ENCODE results near the gene NMUR1.

Gene NMUR1

DNA sequence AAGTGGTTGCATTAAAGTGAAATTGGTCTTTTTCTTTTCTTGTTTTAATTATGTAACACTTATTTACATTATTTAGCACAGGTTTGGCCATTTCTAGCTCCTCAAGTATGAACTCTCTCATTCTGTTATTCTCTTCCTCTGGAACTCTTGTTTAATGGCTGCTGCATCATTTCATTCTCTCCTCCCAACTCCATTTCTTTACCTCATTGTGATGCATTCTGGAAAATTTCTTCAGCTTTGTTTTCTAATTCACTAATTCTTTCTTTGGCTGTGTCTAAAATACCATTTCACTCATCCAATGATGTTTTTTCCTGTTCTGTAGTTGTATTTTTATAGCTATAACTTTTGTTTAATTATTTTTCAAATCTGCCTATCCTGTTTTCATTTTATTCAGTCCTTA, 22.5 kb upstream of the NMUR1 start:
- no peak for DNase-seq (ENCODE audit: low read depth)

DNA sequence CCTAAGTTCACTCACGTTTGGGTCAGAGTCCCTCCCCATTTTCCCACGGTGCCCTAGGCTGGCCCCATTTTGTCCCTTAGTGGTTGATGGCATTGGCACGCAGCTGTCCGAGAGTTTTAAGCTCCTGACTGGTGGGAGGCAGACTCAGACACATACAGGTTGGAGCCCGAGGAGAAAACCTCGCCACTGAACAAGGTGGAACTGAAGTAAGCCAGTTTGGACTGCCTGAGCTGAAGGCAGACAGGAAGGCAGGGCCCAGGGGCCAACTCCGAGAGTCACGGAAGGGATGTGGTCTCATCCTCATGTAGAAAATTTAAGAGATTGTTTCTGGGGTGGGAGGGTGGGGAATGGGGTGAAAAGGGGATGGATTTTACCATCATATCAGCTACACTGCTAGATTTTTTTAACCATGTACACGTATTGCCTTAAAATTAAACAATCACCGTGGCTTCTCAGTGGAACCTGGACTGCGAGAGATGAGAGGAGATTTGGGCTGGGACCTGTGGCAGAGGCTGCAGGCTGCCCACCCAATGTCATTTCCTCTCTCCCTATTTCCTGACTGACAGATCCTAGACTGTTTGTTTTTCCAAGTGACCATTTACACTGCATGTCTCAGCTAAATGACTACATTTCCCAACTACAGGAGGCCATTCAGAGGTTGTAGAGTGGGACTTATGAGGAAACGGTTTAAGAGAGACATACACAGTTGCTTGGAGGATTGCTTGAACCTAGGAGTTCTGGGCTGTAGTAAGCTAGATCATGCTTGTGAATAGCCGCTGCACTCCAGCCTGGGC, 19.4 kb upstream of the NMUR1 start:
- no peak for DNase-seq (ENCODE audit: low read depth)

DNA sequence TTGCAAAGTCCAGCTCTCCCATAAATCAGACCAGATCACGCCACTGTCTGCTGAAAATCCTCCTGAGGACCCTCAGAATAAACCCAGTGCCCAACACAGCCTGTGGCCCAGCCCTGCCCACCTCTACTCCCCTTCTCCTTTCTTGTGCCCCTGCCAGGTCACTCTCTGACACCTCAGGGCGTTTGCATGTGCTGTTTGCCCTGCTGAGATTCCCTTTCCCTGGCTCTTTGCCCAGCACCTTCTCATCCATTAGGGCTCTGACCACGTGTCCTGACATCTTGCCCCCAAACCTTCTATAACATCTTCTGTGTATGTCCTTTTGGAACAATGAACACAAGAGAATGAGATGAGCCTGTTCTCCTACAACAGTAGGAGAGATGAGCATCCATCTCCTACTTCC, 18.5 kb upstream of the NMUR1 start:
- DNase-seq (ENCODE audit: low read depth): no peak

DNA sequence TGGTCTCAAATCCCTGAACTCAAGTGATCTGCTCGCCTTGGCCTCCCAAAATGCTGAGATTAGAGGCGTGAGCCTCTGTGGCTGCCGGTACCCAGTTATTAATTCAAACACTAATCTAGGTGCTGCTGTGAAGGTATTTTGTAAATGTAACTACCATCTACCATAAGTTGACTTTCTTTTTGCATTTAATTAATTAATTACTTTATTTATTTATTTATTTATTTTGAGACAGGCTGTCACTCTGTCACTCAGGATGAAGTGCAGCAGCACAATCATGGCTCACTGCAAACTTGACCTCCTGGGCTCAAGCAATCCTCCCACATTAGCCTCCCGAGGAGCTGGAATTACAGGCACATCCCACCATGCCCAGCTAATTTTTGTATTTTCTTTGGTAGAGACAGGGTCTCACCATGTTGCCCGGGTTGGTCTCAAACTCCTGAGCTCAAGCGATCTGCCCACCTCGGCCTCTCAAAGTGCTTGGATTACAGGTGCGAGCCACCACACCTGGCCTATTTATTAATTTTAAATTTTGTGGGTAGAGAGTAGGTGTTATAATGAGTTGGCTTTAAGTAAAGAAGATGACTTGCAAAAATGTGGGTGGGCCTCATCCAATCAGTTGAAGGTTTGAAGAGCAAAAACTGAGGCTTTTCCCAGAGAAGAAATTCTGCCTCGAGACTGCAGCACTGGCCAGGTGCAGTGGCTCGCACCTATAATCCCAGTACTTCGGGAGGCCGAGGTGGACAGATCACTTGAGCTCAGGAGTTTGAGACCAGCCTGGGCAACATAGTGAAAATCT, 17.3 kb upstream of the NMUR1 start:
- DNase-seq (ENCODE audit: low read depth): no peak

DNA sequence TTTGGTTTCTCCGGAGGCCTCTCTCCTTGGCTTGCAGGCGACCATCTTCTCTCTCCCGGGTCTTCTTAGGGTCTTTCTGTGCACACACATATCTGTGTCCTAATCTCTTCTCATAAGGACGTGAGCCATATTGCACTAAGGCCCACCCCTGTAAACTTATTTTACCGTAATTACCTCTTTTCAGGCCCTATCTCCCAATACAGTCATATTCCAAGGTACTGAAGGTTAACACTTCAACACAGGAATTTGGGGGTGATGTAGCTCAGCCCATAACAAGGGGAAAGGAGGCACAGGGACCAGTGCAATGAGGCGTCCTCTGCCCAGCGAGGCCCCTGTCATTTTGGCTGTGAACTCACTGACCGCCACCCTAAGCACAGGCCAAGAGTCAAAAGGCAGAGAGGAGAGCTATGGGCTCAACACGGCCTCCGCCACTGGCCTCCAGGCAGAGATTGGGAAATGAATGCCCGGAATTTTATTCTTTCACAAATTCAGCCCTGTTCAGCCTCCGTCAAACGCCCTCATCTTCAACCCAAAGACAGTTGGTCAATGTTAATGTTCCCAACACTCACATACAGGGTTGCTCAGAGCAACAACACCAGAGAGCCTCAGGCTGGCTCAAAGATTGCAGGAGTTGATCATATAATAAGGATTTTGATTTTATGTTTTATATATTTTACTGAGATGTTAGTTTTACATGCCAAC, 15.9 kb upstream of the NMUR1 start:
- no peak for DNase-seq (ENCODE audit: low read depth)

DNA sequence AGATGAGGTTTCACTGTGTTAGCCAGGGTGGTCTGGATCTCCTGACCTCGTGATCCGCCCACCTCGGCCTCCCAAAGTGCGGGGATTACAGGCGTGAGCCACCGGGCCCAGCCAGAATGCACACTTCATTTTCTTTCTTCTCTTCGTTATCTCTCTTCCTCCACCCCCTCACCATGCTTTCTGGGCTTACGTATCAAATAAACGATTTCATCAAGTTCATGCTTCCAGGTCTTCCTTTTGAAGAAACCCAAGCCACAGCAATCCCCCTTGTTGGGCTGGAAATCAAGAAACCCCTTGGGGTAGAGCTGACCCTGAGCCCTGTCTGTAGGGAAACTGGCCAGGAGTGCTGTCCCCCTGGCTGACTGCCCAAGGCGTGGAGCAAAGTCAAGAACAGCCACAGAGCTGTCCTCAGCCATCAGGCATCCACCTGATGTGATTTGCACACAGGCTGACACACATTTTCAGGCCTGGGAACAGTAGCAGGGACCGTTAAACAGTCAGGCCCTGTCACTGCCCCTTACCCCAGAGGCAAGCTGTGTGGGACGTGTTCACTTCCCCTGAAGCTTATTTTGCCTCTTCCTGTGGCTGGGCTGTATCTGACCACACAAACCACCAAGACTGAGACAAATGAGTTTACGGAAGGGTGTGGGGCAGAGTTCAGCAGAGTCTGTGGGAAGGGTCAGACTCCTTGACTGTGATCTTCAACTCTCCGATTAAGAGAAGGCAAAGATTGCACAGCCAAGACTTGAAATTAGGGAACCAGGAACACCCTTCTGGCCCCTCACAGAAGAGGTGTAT, 15.1 kb upstream of the NMUR1 start:
- DNase-seq (ENCODE audit: low read depth): no peak

DNA sequence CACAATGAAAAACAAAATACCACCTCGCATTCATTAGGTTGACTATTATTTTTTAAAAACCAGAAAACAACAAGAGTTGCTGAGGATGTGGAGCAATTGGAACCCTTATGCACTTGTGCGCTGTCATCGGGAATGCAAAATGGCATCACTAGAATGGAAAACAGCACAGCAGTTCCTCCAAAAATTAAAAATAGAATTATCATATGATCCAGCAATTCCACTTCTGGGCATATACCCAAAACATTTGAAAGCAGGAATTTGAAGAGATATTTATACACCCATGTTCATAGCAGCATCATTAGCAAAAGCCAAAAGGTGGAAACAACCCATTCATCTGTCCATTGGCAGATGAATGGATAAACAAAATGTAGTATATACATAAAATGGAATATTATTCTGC, 11.9 kb upstream of the NMUR1 start:
- no peak for DNase-seq (ENCODE audit: low read depth)

DNA sequence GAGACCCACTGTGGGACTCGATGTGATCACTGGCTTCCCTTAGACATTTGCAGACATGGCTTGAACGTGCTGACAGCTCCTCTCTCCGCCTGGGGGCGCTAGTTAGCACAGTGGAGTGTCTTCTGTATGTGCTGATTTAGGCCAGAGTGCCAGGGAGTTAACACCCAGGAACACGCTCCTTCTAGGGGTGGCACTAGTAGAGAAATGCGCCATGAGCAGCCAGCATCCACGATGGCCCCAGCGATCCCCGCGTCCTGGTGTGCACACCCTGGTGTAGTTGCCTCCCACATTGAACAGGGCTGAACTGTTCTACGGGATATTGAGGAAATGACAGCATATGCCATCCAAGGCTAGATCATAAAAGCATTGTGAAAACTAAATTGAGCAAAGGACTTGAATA, 11.4 kb upstream of the NMUR1 start:
- DNase-seq (ENCODE audit: low read depth): no peak

DNA sequence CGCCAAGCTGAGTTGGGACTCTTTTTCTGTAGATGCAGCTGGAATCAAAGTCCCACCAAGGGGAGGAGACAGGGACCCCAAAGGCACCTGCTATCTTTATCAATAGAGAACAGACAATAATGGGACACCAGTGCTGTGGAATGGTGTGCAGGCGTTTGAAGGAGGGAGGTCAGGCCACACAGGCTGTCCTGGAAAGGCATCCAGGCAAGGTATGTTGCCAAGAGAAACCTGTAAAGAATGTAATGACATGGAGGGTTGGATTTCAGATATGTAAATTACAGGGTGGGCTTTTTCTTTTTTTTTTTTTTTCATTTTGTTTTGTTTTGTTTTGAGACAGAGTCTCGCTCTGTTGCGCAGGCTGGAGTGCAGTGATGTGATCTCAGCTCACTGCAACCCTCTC, 9.7 kb upstream of the NMUR1 start:
- no peak for DNase-seq (ENCODE audit: low read depth)

DNA sequence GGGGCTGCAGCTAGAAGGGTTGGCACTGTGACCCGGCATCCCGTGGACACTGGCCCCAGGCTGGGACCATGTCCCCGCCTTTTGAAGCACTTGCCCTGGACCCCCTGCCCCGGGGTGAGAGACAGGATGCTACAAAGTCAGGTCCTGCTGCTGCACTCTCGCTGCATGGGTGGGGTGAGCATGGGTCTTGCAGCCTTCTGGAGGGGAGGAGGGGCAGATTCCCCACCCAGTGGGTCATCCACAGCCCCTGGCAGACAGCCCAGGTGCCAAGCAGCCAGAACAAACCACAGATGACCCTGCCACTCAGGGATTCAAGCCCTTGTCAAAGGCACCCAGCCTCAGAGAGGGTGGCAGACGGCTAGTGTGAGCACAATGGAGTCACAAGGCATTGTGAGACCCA, 5.7 kb upstream of the NMUR1 start:
- no peak for DNase-seq (ENCODE audit: low read depth)

DNA sequence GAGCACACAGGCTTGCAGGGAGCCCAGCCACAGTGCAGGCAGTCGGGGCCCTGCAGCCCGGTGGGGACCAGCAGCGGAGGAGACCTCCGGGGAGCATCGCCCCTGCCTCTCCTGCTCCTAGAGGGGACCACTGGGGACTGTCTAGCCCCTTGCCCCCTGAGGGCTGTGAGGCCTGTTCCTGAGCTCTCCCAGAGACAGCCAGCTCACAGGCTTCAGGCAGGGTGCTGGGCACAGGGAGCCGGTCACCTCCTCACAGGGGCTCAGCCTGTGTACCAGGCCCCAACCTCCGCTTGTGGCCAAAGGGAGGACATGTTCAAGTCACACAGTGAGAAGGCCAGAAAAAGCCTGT, 3.5 kb upstream of the NMUR1 start:
- no peak for DNase-seq (ENCODE audit: low read depth)

DNA sequence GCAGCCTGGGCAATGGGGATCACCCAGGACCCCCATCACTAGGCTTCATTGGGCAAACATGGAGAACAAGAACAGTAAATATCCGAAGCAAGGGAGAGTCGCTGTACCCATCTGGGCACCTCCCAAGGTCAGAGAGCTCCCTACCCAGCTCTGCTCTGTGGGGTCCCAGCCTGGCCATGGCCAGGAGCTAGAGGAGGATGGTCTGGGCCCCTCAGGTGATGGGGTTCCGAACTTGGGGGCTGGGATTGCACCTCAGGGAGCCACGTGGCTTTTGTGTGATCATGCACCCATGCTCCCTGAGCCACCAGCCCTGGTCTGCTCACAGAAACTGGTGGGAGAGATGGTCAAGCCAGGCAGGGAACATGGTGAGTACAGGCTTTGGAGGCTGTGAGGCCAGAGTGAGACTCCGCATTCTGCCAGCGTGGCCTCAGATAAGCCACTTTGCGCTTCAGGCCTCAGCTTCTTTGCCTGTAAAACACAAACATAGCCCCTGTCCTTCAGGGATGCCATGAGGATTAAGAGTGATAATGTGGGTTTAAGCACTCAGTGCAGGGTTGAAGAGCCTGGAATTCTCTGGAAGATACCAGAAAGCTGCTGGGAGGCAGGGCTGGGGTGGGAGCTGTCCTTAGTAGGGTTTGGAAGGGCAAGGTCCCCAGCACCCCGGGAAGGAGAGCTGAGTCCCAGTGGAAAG, 3.0 kb upstream of the NMUR1 start:
- no peak for DNase-seq (ENCODE audit: low read depth)

DNA sequence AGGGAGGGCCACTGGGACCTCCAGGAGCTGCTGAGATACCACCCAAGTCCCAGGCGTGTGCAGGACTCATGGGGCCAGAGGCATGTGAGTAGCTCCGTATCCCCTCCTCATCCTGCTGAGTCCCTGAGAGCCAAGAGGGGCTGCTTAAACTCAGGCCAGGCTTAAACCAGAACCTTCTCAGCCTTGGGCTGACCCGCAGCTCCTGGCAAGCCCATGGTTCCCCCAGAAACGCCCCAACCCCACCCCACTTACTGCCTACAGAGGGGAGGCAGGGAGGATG, 2.5 kb upstream of the NMUR1 start:
- no peak for DNase-seq (ENCODE audit: low read depth)

DNA sequence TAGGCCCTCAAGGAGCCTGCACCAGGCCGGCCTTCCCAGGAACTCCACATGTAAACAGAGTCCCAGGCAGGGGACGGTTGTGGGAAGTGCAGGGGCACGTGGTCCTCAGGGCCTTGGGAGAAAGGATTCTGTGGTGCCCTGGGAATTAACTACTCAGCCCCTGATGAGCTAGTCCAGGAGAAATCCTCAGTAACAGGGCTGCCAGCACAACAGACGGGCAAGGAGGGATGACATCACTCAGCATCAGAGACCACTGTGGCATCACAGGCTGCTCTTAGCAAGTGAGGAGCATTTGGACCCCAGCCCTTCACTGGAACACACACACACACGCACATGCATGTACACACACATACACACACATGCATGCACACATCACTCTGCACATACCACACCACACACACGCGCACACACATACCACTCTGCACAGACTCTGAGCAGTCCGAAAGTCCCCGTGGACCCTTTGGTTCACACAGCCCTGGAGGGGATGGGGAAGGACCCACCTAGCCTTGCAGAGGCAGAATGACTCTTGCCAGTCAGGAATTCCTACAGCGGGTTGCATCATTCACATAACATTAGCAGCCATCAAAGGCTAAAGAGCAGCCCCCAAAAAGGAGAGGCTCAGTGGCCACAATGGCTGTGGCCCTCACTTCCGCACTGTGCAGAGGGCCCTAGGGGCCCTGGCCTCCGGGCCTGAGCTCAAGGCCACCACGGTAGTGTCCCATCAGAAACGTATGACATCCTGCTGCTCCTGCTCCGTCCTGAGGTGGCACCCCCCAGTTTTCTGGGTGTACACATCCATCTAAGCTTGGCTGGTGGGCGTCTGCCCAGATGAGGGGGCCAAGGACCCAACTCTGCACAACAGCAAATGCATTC, 1.9 kb upstream of the NMUR1 start:
- no peak for DNase-seq (ENCODE audit: low read depth)

DNA sequence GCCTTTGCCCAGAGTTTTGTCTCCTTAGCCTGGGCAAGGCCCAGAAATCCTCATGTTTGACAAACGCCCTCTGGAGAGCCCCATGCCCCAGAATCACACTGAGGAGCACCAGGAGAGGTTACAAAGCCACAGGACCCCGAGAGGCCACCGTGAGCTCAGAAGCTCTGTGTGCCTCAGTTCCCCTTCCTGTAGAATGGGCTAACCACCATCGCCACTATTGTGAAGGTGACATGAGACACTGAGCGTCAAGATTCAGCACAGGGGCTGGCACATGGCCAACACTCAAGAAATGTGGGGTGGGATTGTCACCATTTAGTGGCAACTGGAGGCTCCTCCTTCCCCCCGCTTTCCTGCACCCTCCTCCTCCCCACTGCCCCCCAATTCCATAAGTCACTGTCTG, 1.2 kb upstream of the NMUR1 start:
- DNase-seq (ENCODE audit: low read depth): no peak

DNA sequence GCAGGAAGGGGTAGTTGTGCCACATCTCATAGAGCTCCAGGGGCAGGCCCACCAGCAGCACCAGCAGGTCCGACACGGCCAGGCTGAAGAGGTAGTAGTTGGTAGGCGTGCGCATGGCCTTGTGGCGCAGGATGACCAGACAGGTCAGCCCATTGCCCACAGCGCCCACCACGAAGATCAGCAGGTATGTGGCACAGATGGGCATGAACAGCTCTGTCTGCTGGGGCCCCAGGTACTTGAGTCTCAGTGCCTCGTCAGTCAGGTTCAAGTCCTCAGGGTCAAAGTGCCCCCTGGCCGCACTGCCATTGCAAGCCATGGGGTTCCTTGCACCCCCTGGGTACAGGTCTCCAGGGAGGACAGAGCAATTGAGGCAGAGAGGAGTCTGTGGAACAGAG, 1.6 kb downstream of the NMUR1 start:
- DNase-seq (ENCODE audit: low read depth): no peak

DNA sequence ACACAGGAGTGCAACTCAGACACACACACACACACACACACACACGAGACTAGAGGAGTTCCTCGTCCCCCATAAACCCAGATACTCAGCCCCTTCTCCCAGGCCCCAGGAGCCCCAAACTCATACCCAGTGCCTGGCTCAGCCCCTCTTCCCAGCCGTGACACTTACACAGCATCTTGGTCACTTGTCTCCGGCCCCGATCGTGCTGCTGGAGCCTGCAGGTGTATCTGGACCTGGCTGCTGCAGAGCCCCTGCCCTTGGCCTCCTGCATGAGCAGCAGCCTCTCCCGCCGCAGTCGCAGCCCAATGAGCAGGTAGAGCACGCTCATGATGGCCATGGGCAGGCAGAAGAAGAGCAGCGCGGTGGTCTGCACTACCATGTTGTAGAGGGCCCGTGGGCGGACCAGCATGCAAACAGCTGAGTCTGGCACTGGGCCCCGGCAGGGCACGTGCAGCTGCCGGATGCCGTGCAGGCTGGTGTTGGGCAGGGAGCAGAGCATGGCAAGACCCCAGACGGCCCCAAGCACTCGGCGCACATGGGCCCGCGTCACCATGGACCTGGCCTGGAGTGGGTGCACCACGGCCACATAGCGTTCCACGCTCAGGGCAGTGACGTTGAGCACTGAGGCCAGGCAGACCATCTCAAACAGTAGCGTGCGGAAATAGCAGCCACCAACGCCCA, 2.1 kb downstream of the NMUR1 start:
- DNase-seq (ENCODE audit: low read depth): no peak

DNA sequence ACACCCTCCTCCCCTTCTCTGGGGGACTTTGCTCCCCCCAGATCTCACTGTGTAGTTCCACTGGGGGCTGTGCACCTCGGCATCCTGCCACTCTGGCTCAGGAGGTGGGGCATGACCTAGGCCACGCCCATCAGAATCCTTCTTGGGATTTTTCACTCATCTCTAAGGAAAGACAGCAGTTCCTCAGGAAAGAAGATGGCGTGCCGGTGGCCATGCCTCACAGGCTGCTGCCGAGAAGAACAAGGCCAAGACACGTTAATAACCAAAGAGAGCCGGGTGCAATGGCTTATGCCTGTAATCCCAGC, 3.2 kb downstream of the NMUR1 start:
- DNase-seq (ENCODE audit: low read depth): no peak

DNA sequence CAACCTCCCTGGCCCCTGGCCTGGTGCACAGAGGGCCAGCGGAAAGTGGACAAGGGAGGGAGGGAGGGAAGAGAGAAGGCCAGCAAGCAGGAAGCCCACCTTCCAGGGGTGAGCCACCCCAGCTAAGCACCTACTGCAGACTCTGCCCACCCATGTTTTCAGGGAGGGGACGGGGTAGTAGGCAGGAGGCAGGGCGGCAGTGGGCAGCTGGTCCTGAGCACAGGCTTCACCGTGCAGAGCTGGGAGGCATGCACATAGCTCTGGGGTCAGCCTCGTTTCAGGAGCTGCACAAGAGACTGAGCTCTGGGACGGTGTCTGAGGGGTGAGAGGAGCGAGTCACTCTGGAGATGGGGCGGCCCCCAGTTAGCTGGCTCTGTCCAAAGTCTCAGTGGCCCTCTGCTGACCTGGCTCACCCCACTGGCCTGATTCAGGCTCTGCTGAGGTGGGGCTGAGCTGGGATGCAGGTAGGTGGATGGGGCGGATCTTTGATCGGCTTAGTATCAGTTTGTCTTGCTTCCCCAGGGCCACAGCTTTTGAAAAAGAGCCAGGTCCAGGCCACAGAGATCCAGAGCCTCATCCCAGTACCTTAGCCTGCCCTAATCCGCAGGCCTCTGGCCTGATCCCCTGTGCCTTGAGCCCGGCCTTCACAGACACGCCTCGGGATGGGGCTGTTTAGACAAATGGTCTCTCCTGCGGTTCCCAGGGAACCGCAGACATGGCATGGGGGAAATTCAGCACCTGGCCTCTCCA, 3.7 kb downstream of the NMUR1 start:
- no peak for DNase-seq (ENCODE audit: low read depth)
